Measurements from ENCODE around the gene RSPH1. TPM values are rescaled to one million over a fixed set of nuclear protein-coding genes. Genes with fewer than 3 reads are reported as not detected.

The RSPH1 gene
- total RNA-seq, 1 donor from 2014 or later = 0.42 TPM

- H3K9me3 Mint-ChIP-seq (ENCODE audit: unreplicated experiment) = peaks cover 3% of the 10 kb centered on the region
- no peak for DNase-seq
- H3K27ac Mint-ChIP-seq (ENCODE audit: unreplicated experiment) = no peak overlapping the region
- H3K4me3 Mint-ChIP-seq (ENCODE audit: unreplicated experiment) = no peak overlapping the region
- H3K4me1 Mint-ChIP-seq (ENCODE audit: low read depth, unreplicated experiment) = peaks cover 3% of the 10 kb centered on the region
- TF ChIP-seq CTCF (IDR thresholded peaks at IDR 0.05; ENCODE audit: partially characterized antibody, unreplicated experiment) = no peak
- no peaks in the 10 kb centered on the region for H3K36me3 Mint-ChIP-seq (ENCODE audit: unreplicated experiment)
- H3K27me3 Mint-ChIP-seq (ENCODE audit: unreplicated experiment) = peaks cover 1% of the 10 kb centered on the region
Measured at GRCh38 chr21:42490720-42491119, 5.3 kb downstream of the RSPH1 start.

- no peak for DNase-seq
- H3K27ac Mint-ChIP-seq (ENCODE audit: unreplicated experiment) = no peak overlapping the region
- H3K9me3 Mint-ChIP-seq (ENCODE audit: unreplicated experiment) = peaks cover 3% of the 10 kb centered on the region
- H3K4me3 Mint-ChIP-seq (ENCODE audit: unreplicated experiment) = no peak overlapping the region
- peaks cover 1% of the 10 kb centered on the region for H3K27me3 Mint-ChIP-seq (ENCODE audit: unreplicated experiment)
- peaks cover 2% of the 10 kb centered on the region for H3K4me1 Mint-ChIP-seq (ENCODE audit: low read depth, unreplicated experiment)
- no peaks in the 10 kb centered on the region for H3K36me3 Mint-ChIP-seq (ENCODE audit: unreplicated experiment)
- no peak for TF ChIP-seq CTCF (IDR thresholded peaks at IDR 0.05; ENCODE audit: partially characterized antibody, unreplicated experiment)
Measured at GRCh38 chr21:42489991-42490390, 6.0 kb downstream of the RSPH1 start.

- TF ChIP-seq CTCF (IDR thresholded peaks at IDR 0.05; ENCODE audit: partially characterized antibody, unreplicated experiment) = no peak
- peaks cover 2% of the 10 kb centered on the region for H3K4me1 Mint-ChIP-seq (ENCODE audit: low read depth, unreplicated experiment)
- peaks cover 3% of the 10 kb centered on the region for H3K9me3 Mint-ChIP-seq (ENCODE audit: unreplicated experiment)
- H3K4me3 Mint-ChIP-seq (ENCODE audit: unreplicated experiment) = no peak overlapping the region
- no peak for DNase-seq
- no peaks in the 10 kb centered on the region for H3K36me3 Mint-ChIP-seq (ENCODE audit: unreplicated experiment)
- peaks cover 1% of the 10 kb centered on the region for H3K27me3 Mint-ChIP-seq (ENCODE audit: unreplicated experiment)
- no peak overlapping the region for H3K27ac Mint-ChIP-seq (ENCODE audit: unreplicated experiment)
Measured at GRCh38 chr21:42489006-42489563, 6.9 kb downstream of the RSPH1 start.

- TF ChIP-seq CTCF (IDR thresholded peaks at IDR 0.05; ENCODE audit: partially characterized antibody, unreplicated experiment) = no peak
- H3K36me3 Mint-ChIP-seq (ENCODE audit: unreplicated experiment) = no peaks in the 10 kb centered on the region
- H3K27me3 Mint-ChIP-seq (ENCODE audit: unreplicated experiment) = no peaks in the 10 kb centered on the region
- H3K27ac Mint-ChIP-seq (ENCODE audit: unreplicated experiment) = no peak overlapping the region
- no peak overlapping the region for H3K4me3 Mint-ChIP-seq (ENCODE audit: unreplicated experiment)
- peaks cover 2% of the 10 kb centered on the region for H3K4me1 Mint-ChIP-seq (ENCODE audit: low read depth, unreplicated experiment)
- DNase-seq = no peak
- peaks cover 3% of the 10 kb centered on the region for H3K9me3 Mint-ChIP-seq (ENCODE audit: unreplicated experiment)
Measured at GRCh38 chr21:42486531-42486930, 9.5 kb downstream of the RSPH1 start.

- Mint-ChIP-seq H3K4me1 (ENCODE audit: low read depth, unreplicated experiment) (peaks cover 2% of the 10 kb centered on the region), H3K9me3 (ENCODE audit: unreplicated experiment) (peaks cover 3% of the 10 kb centered on the region), H3K27me3 (ENCODE audit: unreplicated experiment) (no peaks in the 10 kb centered on the region), H3K27ac (ENCODE audit: unreplicated experiment) (no peak overlapping the region), H3K36me3 (ENCODE audit: unreplicated experiment) (no peaks in the 10 kb centered on the region), H3K4me3 (ENCODE audit: unreplicated experiment) (no peak overlapping the region)
- DNase-seq = no peak
- TF ChIP-seq CTCF (IDR thresholded peaks at IDR 0.05; ENCODE audit: partially characterized antibody, unreplicated experiment) = no peak
Measured at GRCh38 chr21:42486072-42486471, 10.0 kb downstream of the RSPH1 start.
